GM12801 (cell line): ENCODE results near the gene TRAPPC1.

ENCODE experiments used
- CTCF ChIP-seq: IDR thresholded peaks from one replicate; pipeline ENCODE4 v1.5.1; 2011; ENCODE audit warnings: control low read depth; ENCODE audit not compliant: insufficient read length; ENCODE audit errors: extremely low read depth

TRAPPC1 gene

GRCh38 chr17:7947651-7948050 is 15.9 kb upstream of the TRAPPC1 start:
- no peak for TF ChIP-seq CTCF

GRCh38 chr17:7946441-7946840 is 14.7 kb upstream of the TRAPPC1 start:
- TF ChIP-seq CTCF: no peak

- TF ChIP-seq CTCF: no peak
Measured at GRCh38 chr17:7945651-7946050, 13.9 kb upstream of the TRAPPC1 start.

- no peak for TF ChIP-seq CTCF
Measured at GRCh38 chr17:7944326-7944725, 12.6 kb upstream of the TRAPPC1 start.

GRCh38 chr17:7943291-7943690 is 11.5 kb upstream of the TRAPPC1 start:
- no peak for TF ChIP-seq CTCF

GRCh38 chr17:7940743-7941142 is 9.0 kb upstream of the TRAPPC1 start:
- TF ChIP-seq CTCF: no peak

- no peak for TF ChIP-seq CTCF
Measured at GRCh38 chr17:7940034-7940433, 8.3 kb upstream of the TRAPPC1 start.

GRCh38 chr17:7935859-7936258 is 4.1 kb upstream of the TRAPPC1 start:
- no peak for TF ChIP-seq CTCF
